ENCODE measurements around the gene MAGEA11.
"Not testable (repeated sequence)": the region's sequence is repeated elsewhere in the genome, so short reads cannot be mapped to it uniquely, and the experiment has no call there.

Gene MAGEA11

GRCh38 chrX:149718757-149719156 lies 6.9 kb downstream of the MAGEA11 start:
- no peak for DNase-seq

- DNase-seq: no peak
These were observed 8.3 kb downstream of the MAGEA11 start for GRCh38 chrX:149720021-149720689.

- not testable (repeated sequence) for DNase-seq
These were observed 9.4 kb downstream of the MAGEA11 start for GRCh38 chrX:149721241-149721640.

GRCh38 chrX:149721778-149722177 lies 9.9 kb downstream of the MAGEA11 start:
- DNase-seq: no peak

- not testable (repeated sequence) for DNase-seq
These were observed 11.8 kb downstream of the MAGEA11 start for GRCh38 chrX:149723583-149724118.

GRCh38 chrX:149727308-149727707 lies 15.4 kb downstream of the MAGEA11 start:
- DNase-seq: not testable (repeated sequence)

- DNase-seq: not testable (repeated sequence)
These were observed 30.4 kb downstream of the MAGEA11 start for GRCh38 chrX:149742269-149742668.

GRCh38 chrX:149746390-149747007 lies 34.6 kb downstream of the MAGEA11 start:
- not testable (repeated sequence) for DNase-seq

- DNase-seq: no peak
These were observed 45.6 kb downstream of the MAGEA11 start for GRCh38 chrX:149757206-149758067.

- DNase-seq: no peak
These were observed 46.3 kb downstream of the MAGEA11 start for GRCh38 chrX:149758068-149758714.

- not testable (repeated sequence) for DNase-seq
These were observed 46.8 kb downstream of the MAGEA11 start for GRCh38 chrX:149758715-149759078.

- DNase-seq: no peak
These were observed 48.0 kb downstream of the MAGEA11 start for GRCh38 chrX:149759824-149760223.

- no peak for DNase-seq
These were observed 49.1 kb downstream of the MAGEA11 start for GRCh38 chrX:149760965-149761364.

- not testable (repeated sequence) for DNase-seq
These were observed 50.2 kb downstream of the MAGEA11 start for GRCh38 chrX:149761858-149762674.

- DNase-seq: no peak
These were observed 51.1 kb downstream of the MAGEA11 start for GRCh38 chrX:149762696-149763614.

All from C1 segment of cervical spinal cord (tissue), 14 donors.